Hematopoietic multipotent progenitor cell (in vitro differentiated cells): ENCODE measurements around the gene JUP. TPM values are rescaled to one million over a fixed set of nuclear protein-coding genes. Genes with fewer than 3 reads are reported as not detected.
A peak's percentile ranks its signal among the peaks of the same experiment; 100 is the strongest.

ENCODE experiments used
- DNase-seq, 3 donors: peaks; one replicate each; pipeline ENCODE4 v3.0.0-alpha.2; 2011 to 2015; ENCODE audit warnings: low read depth in 2 of 3, low spot score in 2 of 3
- total RNA-seq: library from RNA; depleted of rRNA; stranded (reverse); fragments of >200 nt; gene quantifications from one replicate; pipeline ENCODE4 v1.2.3, GENCODE V29; 2012

JUP gene
- total RNA-seq, 1 donor: 348 TPM

DNA sequence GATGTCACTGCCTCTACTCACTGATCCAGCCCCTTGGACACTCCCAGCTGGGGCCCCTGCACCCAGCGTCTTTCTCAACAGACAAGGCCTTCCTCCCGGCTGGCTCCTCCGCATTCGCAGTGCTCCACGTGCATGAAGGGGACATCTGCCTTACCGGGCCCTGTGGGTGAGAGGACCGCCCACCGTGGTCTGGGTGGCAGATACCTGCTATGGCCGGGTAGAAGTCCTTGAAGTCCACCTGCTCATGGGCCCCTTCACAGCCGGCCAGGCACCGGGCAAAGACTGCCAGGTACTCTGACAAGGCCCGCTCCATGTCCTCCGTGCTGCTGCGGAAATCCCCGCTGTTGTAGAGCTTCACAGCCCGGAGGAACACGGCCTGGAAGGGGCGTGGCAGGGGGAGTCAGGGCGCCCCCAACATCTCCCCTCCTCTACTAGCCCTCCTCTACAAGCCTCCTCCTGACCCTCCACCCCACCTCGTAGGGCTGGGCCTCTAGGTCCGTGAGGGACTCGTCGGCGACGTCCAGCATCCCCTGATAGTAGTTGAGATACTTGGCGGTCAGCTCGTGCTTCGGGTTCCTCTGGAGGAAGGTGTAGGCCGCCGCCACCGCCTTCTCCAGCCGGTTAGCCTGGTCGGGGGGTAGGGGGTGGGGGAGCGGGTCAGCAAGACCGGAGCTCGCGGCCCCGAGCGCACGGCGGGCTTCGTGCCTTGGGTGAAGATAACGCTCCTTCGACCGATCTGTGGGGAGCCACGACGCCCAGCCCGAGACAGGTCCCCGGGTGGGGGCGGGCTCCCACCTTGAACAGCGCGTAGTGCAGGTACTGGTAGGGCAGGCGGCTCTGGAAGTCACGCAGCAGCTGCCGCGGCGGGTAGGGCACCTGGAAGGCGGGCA lies 24.4 kb upstream of the JUP start:
- no peak for DNase-seq

DNA sequence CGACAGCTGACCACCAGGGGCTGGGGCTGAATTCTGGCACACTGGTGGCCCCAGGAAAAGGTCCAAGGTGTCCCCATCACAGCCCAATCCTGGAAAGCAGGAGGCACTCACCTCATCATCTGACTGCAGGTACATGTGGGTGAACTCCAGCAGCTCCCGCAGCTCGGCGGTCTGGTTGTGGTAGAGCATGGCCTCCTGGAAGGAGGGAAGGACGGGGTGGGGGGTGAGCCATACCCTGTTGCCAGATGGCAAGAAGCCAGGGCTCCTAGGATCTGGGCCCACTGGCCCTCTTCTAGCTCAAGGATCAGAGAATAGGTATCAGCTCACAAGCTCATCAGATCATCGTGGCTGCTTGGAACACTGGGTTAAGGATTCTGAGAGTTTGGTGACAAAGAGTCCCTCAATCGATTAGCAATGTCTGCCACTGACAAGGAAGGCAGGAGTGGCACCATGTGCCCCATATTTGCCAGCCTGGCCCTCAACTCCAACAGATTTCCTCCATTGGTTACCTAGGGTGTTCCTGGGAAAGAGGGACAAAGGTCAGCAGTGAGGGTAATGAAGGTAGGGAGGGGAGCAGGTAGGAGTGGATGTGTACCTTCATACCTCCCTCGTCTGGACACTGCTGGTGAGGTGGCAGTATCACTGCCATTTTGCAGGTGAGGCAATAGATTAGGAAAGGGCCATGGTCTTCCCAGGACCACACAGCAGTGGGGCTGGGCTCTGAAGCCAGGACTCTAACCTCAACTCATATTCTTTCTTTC lies 20.4 kb upstream of the JUP start:
- no peak for DNase-seq

DNA sequence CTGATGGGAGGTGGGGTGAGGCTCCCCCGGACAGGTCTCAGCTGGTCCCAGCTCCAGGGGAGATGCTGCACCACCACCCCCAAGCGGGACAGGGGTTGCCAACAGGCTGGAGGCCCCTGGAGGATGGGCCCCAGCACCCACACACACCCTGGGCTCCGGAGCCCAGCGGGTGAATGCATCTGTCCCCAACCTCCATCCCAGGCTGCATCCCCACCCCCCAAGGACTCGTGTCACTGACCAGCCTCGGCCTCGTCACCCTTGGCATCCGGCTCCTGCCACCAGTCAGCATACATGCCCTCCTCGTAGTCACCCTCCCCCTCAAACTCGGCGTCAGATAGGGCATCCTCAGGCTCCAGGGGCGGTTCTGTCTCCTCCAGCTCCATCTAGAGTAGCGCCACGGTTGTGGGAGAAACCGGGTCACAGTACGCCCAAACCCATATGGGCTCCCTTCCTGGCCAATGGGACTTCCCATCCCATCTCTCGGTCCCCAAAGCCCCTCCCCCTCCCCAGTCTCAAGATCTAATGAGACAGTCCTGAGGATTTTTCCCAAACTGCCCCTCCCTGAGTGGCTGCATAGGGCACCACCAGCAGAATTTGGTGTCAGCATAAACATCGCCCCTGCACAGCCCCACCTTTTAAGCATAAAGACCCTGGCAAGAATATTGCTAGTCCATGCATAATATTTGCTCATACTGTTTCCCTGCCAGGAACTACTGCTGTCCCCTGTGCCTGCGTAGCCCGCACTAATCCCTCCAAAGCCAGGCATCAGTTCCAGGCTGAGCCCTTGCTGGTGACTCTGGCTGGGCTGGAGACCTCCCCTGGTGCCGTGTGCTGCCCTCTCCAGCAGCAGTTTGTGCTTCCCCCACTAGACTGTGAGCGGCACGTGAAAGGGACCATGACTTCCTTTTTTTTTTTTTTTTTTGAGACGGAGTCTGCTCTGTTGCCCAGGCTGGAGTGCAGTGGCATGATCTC lies 16.8 kb upstream of the JUP start:
- peak in 2 of 3 donors; percentile 67 to 81 for DNase-seq

- DNase-seq: peak; percentile 57 to 72 (median 57)
These were observed 15.1 kb upstream of the JUP start for GRCh38 chr17:41801374-41802271.

GRCh38 chr17:41800601-41801373 lies 14.3 kb upstream of the JUP start:
- DNase-seq: no peak

- no peak for DNase-seq
These were observed 12.9 kb upstream of the JUP start for GRCh38 chr17:41799366-41799765.

DNA sequence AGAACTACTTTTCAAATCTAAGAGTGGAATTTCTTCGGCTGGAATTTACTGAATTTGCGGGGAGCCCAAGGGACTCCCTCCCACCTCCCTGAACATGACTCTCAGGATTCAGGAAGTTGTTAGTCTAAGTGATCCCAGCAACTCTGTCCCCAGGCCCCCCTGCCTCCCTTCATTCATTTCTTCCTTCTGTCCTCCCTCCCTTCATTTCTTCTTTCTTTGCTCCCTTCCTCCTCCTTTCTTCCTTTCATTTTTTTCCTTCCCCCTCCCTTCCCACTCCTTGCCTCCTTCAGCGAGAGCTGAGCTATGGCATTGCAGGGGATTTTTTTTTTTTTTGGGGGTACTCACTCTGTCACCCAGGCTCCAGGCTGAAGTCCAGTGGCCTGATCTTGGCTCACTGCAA lies 10.9 kb upstream of the JUP start:
- no peak for DNase-seq

GRCh38 chr17:41796121-41796895 lies 9.8 kb upstream of the JUP start:
- no peak for DNase-seq

- DNase-seq: no peak
These were observed 8.0 kb upstream of the JUP start for GRCh38 chr17:41794540-41794975.

GRCh38 chr17:41793784-41794539 lies 7.5 kb upstream of the JUP start:
- DNase-seq: no peak

DNA sequence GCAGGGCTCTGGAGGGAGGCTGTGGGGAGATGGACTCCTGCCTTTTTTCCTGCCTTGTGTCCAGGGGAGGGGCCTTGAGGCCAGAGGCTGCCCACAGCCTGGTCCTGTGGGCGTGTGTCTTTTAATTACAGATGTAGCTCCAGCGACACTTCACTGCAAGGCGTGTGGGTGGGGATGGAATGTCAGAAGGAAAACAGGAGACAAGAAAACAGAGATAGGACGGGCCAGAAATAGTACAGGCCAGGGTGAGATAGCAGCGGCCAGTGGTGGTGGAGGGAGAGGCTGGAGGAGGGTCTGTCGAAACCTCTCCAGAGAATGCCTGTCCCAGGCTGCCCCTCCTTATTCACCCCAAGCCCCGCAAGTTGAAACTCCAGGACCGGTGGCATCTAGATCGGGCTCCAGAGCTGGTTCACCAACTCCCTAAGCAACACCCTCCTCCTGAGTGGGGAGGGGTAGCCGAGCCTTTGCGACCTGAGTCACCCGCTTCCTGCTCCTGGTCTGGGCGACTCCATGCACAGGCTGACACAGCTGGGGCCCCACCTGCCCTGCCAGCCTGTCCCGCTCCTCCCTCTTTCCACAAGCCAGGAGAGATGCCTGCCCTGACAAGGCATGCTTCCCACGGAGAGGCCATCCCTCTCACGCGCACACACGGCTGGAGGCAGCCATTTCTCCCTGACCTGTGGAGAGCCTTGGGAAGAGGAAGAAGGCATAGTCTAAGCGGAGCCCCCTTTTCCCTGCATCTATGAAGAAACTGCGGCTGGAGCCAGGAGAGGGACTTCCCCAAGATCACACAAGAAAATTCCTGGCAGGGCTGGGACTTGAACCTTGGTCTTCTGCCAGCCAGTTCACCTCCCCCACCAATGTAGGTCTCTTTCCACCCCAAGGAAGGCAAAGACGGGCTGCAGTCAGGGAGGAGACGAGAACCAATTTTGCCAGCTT lies 6.6 kb upstream of the JUP start:
- DNase-seq: peak in 2 of 3 donors; percentile 56 to 57

DNA sequence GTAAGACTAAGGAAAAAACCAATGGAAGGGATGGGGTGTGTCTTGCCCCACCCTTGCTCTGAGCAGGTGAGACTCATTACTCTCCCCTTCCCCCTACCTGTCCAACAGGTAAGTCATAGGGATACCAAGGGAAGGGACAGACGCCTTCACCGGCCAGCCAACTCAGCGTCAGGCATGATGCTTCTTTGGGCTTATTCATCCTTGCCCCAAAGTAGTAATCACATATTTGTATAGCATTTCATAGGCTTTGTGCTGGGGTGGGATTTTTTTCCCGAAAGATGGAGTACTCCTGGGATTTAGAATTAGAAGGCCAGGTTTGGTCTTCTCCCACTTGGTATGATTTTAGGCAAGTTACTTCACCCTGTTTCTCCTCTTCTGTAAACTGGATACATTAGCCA lies 509 bp upstream of the JUP start:
- DNase-seq: no peak

- no peak for DNase-seq
These were observed 668 bp downstream of the JUP start for GRCh38 chr17:41785859-41786226.

- peak in 2 of 3 donors; percentile 92 to 97 for DNase-seq
These were observed 1.2 kb downstream of the JUP start for GRCh38 chr17:41785091-41785858.

DNA sequence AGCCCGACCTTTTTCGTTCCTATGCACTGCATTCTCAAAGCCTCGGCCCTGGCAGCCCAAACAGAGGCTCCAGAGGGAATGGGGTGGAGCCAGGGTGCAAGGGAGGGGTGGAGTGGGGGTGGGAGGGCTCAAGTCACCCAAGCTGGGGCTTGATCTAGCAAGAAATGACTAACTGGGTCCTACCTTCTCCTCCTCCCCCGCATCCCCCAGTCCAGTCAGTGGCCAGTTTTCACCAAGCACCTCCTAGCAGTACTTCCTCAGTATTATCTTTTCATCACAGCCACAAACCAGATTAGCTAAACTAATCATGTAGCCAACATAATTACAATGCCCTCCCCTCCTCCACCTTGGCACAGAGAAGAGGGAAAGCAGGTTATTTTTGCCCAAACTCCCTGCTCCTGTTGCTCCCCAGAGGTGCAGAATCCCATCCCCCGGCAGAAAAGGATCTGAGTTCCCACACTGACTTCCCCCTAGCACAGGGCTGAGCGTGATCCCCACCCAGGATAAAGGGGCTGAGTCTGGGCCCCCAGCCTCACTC lies 2.2 kb downstream of the JUP start:
- DNase-seq: peak in 2 of 3 donors; percentile 50 to 60
